Naive thymus-derived CD4-positive, alpha-beta T cell (primary cell): ENCODE results near the gene SETD2. TPM values are rescaled to one million over a fixed set of nuclear protein-coding genes. Genes with fewer than 3 reads are reported as not detected.
A peak's percentile ranks its signal among the peaks of the same experiment; 100 is the strongest.

Experiments used
- ATAC-seq: fragments of 150-1000 bp; cut with Tn5 transposase; 2 replicates; pipeline ENCODE4 v1.10.0; 2021; ENCODE audit warnings: mild to moderate bottlenecking, moderate library complexity
- CTCF ChIA-PET: fragments of 350-600 bp; sonication (Branson Sonifier 250); formaldehyde crosslinking; loops from one replicate; lab custom pipeline; 2021; ENCODE audit warnings: antibody characterized with exemption; lab: Charles Lee
- POLR2A ChIA-PET: fragments of 350-600 bp; sonication (Branson Sonifier 250); formaldehyde crosslinking; loops from one replicate; lab custom pipeline; 2021; ENCODE audit warnings: antibody characterized with exemption, inconsistent platforms; lab: Charles Lee
- DNase-seq, 9 donors: peaks; one replicate each; pipeline versions ENCODE4 v3.0.0 to v3.0.0-alpha.2; 2020 to 2022; ENCODE audit warnings: mixed read lengths in 1 of 9
- H3K27ac ChIP-seq: one replicate; pipeline ENCODE4 v1.7.0; 2013; ENCODE audit warnings: mild to moderate bottlenecking, low read depth, low read length, moderate library complexity
- H3K27me3 ChIP-seq, 2 donors: one replicate each; pipeline ENCODE4 v1.7.0; 2013; ENCODE audit warnings: low read length in 2 of 2, mild to moderate bottlenecking in 2 of 2, moderate library complexity in 2 of 2; ENCODE audit not compliant: control insufficient read depth in 2 of 2, insufficient read depth in 2 of 2
- H3K36me3 ChIP-seq, 3 experiments: 1 replicate in 2 of 3; 2 replicates in 1 of 3; pipeline ENCODE4 v1.7.0; 2013; ENCODE audit warnings: low read length in 3 of 3, mild to moderate bottlenecking in 3 of 3, moderate library complexity in 1 of 3; ENCODE audit not compliant: insufficient read depth in 3 of 3, control insufficient read depth in 2 of 3
- H3K4me1 ChIP-seq, 2 donors: one replicate each; pipeline ENCODE4 v1.7.0; 2013; ENCODE audit warnings: low read length in 2 of 2, mild to moderate bottlenecking in 2 of 2, moderate library complexity in 1 of 2; ENCODE audit not compliant: control insufficient read depth in 2 of 2, insufficient read depth in 2 of 2
- H3K4me3 ChIP-seq: 2 replicates; pipeline ENCODE4 v1.7.0; 2013; ENCODE audit warnings: mild to moderate bottlenecking, low read length
- H3K9me3 ChIP-seq, 3 experiments: 1 replicate in 2 of 3; 2 replicates in 1 of 3; pipeline ENCODE4 v1.7.0; 2013; ENCODE audit warnings: low read length in 3 of 3; ENCODE audit not compliant: control insufficient read depth in 2 of 3
- H3K27ac Mint-ChIP-seq, 9 donors: one replicate each; pipeline ENCODE4 v1.8.0; 2020 to 2022; ENCODE audit warnings: mixed read lengths in 9 of 9, mild to moderate bottlenecking in 8 of 9, moderate library complexity in 5 of 9, inconsistent platforms in 2 of 9
- H3K27me3 Mint-ChIP-seq, 5 donors: one replicate each; pipeline ENCODE4 v1.8.0; 2021 to 2022; ENCODE audit warnings: mixed read lengths in 5 of 5, mild to moderate bottlenecking in 1 of 5
- H3K36me3 Mint-ChIP-seq, 5 donors: one replicate each; pipeline ENCODE4 v1.8.0; 2020 to 2022; ENCODE audit warnings: mixed read lengths in 5 of 5, mild to moderate bottlenecking in 3 of 5, inconsistent platforms in 1 of 5
- H3K4me1 Mint-ChIP-seq, 7 donors: one replicate each; pipeline ENCODE4 v1.8.0; 2020 to 2022; ENCODE audit warnings: mixed read lengths in 7 of 7, mild to moderate bottlenecking in 3 of 7, inconsistent platforms in 1 of 7
- H3K4me3 Mint-ChIP-seq, 10 donors: one replicate each; pipeline ENCODE4 v1.8.0; 2020 to 2022; ENCODE audit warnings: mild to moderate bottlenecking in 10 of 10, mixed read lengths in 10 of 10, moderate library complexity in 6 of 10, inconsistent platforms in 2 of 10
- H3K9me3 Mint-ChIP-seq, 11 donors: one replicate each; pipeline ENCODE4 v1.8.0; 2020 to 2022; ENCODE audit warnings: mixed read lengths in 11 of 11, mild to moderate bottlenecking in 4 of 11, inconsistent platforms in 1 of 11, moderate library complexity in 1 of 11
- intact Hi-C, 2 donors: fragments of 100-400 bp; cut with micrococcal nuclease; formaldehyde crosslinking; loops; one replicate each; pipeline ENCODE4 v1.15.1; 2023
- polyA plus RNA-seq, 2 donors: library from polyadenylated mRNA; unstranded; fragments of 300-500 nt; fragmentation: Illumina TruSeq; gene quantifications; one replicate each; pipeline ENCODE4 v1.2.3, GENCODE V29; 2021
- total RNA-seq, 6 experiments: library from RNA in 5 of 6; stranded (reverse) in 5 of 6; gene quantifications; 1 replicate in 5 of 6; 2 replicates in 1 of 6; pipeline ENCODE4 v1.2.3 and lab custom pipeline; 2021 to 2026

The SETD2 gene
- total and polyA plus RNA-seq, 7 experiments from 2014 or later: 11.0 to 77.3 (median 70.0) TPM

DNA sequence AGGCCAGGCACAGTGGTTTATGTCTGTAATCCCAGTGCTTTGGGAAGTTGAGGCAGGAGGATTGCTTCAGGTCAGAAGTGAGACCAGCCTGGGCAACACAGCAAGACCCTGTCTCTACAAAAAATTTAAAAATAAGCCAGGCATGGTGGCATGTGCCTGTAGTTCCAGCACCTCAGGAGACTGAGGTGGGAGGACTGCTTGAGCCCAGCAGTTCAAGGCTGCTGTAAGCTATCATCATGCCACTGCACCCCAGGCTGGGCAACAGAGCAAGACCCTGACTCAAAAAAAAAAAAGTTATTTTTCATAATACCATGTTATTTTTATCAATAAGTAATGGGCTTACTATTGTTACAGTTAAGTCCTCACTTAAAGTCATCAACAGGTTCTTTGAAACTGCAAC is 59.7 kb downstream of the SETD2 start:
- ChIA-PET POLR2A (no interaction called here), CTCF (interaction anchor here (0.5 kb wide), 1 partner anchor 217 kb away, joined by 3 read pairs; no protein-coding TSS in a partner anchor)
- ATAC-seq (no peak), DNase-seq (no peak)
- no peaks in the 10 kb centered on the region for H3K27me3 ChIP-seq
- peaks cover 0 to 34% (median 13%) of the 10 kb centered on the region in 5 donors for H3K36me3 Mint-ChIP-seq
- peaks cover 0 to 35% (median 4%) of the 10 kb centered on the region in 3 experiments for H3K36me3 ChIP-seq
- H3K27me3 Mint-ChIP-seq: no peaks in the 10 kb centered on the region
- H3K4me3 ChIP-seq: no peak overlapping the region
- H3K27ac ChIP-seq: no peak overlapping the region
- H3K27ac Mint-ChIP-seq: no peak overlapping the region
- H3K9me3 ChIP-seq: no peaks in the 10 kb centered on the region
- intact Hi-C loops: no loop called here
- no peaks in the 10 kb centered on the region for H3K4me1 ChIP-seq
- H3K4me3 Mint-ChIP-seq: no peak overlapping the region
- H3K4me1 Mint-ChIP-seq: peaks cover 0 to 10% (median 3%) of the 10 kb centered on the region in 7 donors
- H3K9me3 Mint-ChIP-seq: peaks cover 0 to 2% (median 0%) of the 10 kb centered on the region in 11 donors

DNA sequence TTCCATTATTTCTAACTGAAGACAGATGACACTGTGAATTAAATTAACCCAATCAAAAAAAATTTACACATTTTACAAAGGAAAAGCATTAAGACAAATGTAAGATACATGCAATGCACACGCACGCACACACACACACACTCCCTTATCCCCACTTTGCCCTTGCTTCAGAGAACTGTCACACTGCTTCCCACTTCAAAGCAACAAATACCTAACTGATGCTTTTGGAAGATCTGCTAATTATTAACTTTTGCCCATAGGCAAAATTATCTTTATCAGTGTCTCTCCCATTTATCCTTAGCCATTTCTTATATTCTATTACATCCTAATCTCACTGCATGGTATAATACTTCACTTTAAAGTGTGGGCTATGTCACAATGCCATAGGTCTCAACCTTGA is 60.3 kb downstream of the SETD2 start:
- peaks cover 0 to 35% (median 4%) of the 10 kb centered on the region in 3 experiments for H3K36me3 ChIP-seq
- no peak for ATAC-seq

GRCh38 chr3:47102081-47102600 is 61.8 kb downstream of the SETD2 start:
- Mint-ChIP-seq H3K9me3 (peaks cover 0 to 2% (median 0%) of the 10 kb centered on the region in 11 donors), H3K36me3 (peaks cover 7 to 34% (median 18%) of the 10 kb centered on the region in 5 donors), H3K4me1 (peaks cover 0 to 3% (median 0%) of the 10 kb centered on the region in 7 donors), H3K27me3 (no peaks in the 10 kb centered on the region), H3K27ac (no peak overlapping the region), H3K4me3 (no peak overlapping the region)
- H3K27ac ChIP-seq: no peak overlapping the region
- H3K27me3 ChIP-seq: no peaks in the 10 kb centered on the region
- POLR2A ChIA-PET: interaction anchor here (0.7 kb wide), 1 partner anchor 486 kb away, joined by 3 read pairs; no protein-coding TSS in a partner anchor
- no peak overlapping the region for H3K4me3 ChIP-seq
- CTCF ChIA-PET: no interaction called here
- no peak for DNase-seq
- peaks cover 4 to 38% (median 4%) of the 10 kb centered on the region in 3 experiments for H3K36me3 ChIP-seq
- ATAC-seq: no peak
- intact Hi-C loops: no loop called here
- H3K4me1 ChIP-seq: no peaks in the 10 kb centered on the region
- H3K9me3 ChIP-seq: no peaks in the 10 kb centered on the region

More for the DNA sequence above, 60.3 kb downstream of the SETD2 start:
- CTCF ChIA-PET: interaction anchor here (0.5 kb wide), 1 partner anchor 218 kb away, joined by 3 read pairs; no protein-coding TSS in a partner anchor
- Mint-ChIP-seq H3K9me3 (peaks cover 0 to 2% (median 0%) of the 10 kb centered on the region in 11 donors), H3K27me3 (no peaks in the 10 kb centered on the region), H3K4me1 (peaks cover 0 to 7% (median 3%) of the 10 kb centered on the region in 7 donors), H3K36me3 (peaks cover 0 to 29% (median 12%) of the 10 kb centered on the region in 5 donors), H3K27ac (peak overlapping the region in 4 of 9 donors; percentile 14 to 71 (median 57)), H3K4me3 (no peak overlapping the region)
- no peak for DNase-seq
- intact Hi-C loops: no loop called here
- Histone ChIP-seq H3K9me3 (no peaks in the 10 kb centered on the region), H3K4me3 (no peak overlapping the region), H3K27me3 (no peaks in the 10 kb centered on the region), H3K27ac (no peak overlapping the region), H3K4me1 (no peaks in the 10 kb centered on the region)
- POLR2A ChIA-PET: no interaction called here

GRCh38 chr3:47098910-47099309 is 65.0 kb downstream of the SETD2 start:
- ChIA-PET POLR2A (no interaction called here), CTCF (no interaction called here)
- no peak overlapping the region for H3K27ac Mint-ChIP-seq
- H3K4me1 Mint-ChIP-seq: peaks cover 0 to 8% (median 4%) of the 10 kb centered on the region in 7 donors
- ATAC-seq: no peak
- intact Hi-C loops: no loop called here
- H3K4me3 Mint-ChIP-seq: no peak overlapping the region
- H3K27me3 Mint-ChIP-seq: no peaks in the 10 kb centered on the region
- DNase-seq: no peak
- Histone ChIP-seq H3K36me3 (peaks cover 3 to 44% (median 4%) of the 10 kb centered on the region in 3 experiments), H3K4me1 (no peaks in the 10 kb centered on the region), H3K27ac (no peak overlapping the region), H3K4me3 (no peak overlapping the region), H3K27me3 (no peaks in the 10 kb centered on the region), H3K9me3 (no peaks in the 10 kb centered on the region)
- peaks cover 14 to 40% (median 28%) of the 10 kb centered on the region in 5 donors for H3K36me3 Mint-ChIP-seq
- no peaks in the 10 kb centered on the region for H3K9me3 Mint-ChIP-seq

GRCh38 chr3:47097864-47098263 is 66.0 kb downstream of the SETD2 start:
- Mint-ChIP-seq H3K4me3 (no peak overlapping the region), H3K36me3 (peaks cover 12 to 43% (median 26%) of the 10 kb centered on the region in 5 donors), H3K4me1 (peaks cover 0 to 8% (median 4%) of the 10 kb centered on the region in 7 donors), H3K27ac (peak overlapping the region in 5 of 9 donors; percentile 3 to 86 (median 38)), H3K27me3 (no peaks in the 10 kb centered on the region), H3K9me3 (no peaks in the 10 kb centered on the region)
- ATAC-seq: no peak
- peaks cover 3 to 43% (median 4%) of the 10 kb centered on the region in 3 experiments for H3K36me3 ChIP-seq
- no peaks in the 10 kb centered on the region for H3K27me3 ChIP-seq
- H3K9me3 ChIP-seq: no peaks in the 10 kb centered on the region
- H3K27ac ChIP-seq: no peak overlapping the region
- intact Hi-C loops: no loop called here
- no peak for DNase-seq
- H3K4me3 ChIP-seq: no peak overlapping the region
- CTCF ChIA-PET: no interaction called here
- H3K4me1 ChIP-seq: no peaks in the 10 kb centered on the region
- POLR2A ChIA-PET: interaction anchor here (0.7 kb wide), 1 partner anchor 66 kb away, joined by 3 read pairs; no protein-coding TSS in a partner anchor

- no peak overlapping the region for H3K4me3 ChIP-seq
- H3K27me3 ChIP-seq: no peaks in the 10 kb centered on the region
- no peaks in the 10 kb centered on the region for H3K9me3 ChIP-seq
- Mint-ChIP-seq H3K4me3 (no peak overlapping the region), H3K9me3 (no peaks in the 10 kb centered on the region), H3K27me3 (no peaks in the 10 kb centered on the region), H3K36me3 (peaks cover 12 to 39% (median 24%) of the 10 kb centered on the region in 5 donors), H3K27ac (peak overlapping the region in 5 of 9 donors; percentile 3 to 67 (median 30)), H3K4me1 (peaks cover 0 to 8% (median 4%) of the 10 kb centered on the region in 7 donors)
- POLR2A ChIA-PET: no interaction called here
- peaks cover 3 to 33% (median 4%) of the 10 kb centered on the region in 3 experiments for H3K36me3 ChIP-seq
- CTCF ChIA-PET: interaction anchor here (1.1 kb wide), 1 partner anchor 35 kb away, joined by 4 read pairs; no protein-coding TSS in a partner anchor
- DNase-seq (no peak), ATAC-seq (no peak)
- intact Hi-C loops: no loop called here
- no peaks in the 10 kb centered on the region for H3K4me1 ChIP-seq
- no peak overlapping the region for H3K27ac ChIP-seq
These were observed 67.0 kb downstream of the SETD2 start for GRCh38 chr3:47096959-47097358.
